Gastrocnemius medialis (tissue), 4 donors: ENCODE results near the gene STK33. TPM values are rescaled to one million over a fixed set of nuclear protein-coding genes. Genes with fewer than 3 reads are reported as not detected.

ENCODE experiments used
- ATAC-seq, 2 donors: fragments of 150-250 bp; one replicate each; pipeline ENCODE4 v1.9.1; 2016
- DNase-seq, 2 donors: peaks; one replicate each; pipeline ENCODE4 v3.0.0-alpha.2; 2019
- H3K27ac ChIP-seq, 4 donors: fragments of 200-600 bp; sonication (generic); 1 replicate in 1 of 4; 2 replicates in 3 of 4; pipeline ENCODE4 v1.5.1; 2016 to 2018; ENCODE audit warnings: mild to moderate bottlenecking in 2 of 4, moderate library complexity in 1 of 4
- H3K27me3 ChIP-seq, 3 donors: fragments of 200-600 bp; sonication (generic) in 2 of 3; 1 replicate in 1 of 3; 2 replicates in 2 of 3; pipeline versions ENCODE4 v1.5.1 to v1.6.0; 2016 to 2019; ENCODE audit warnings: mild to moderate bottlenecking in 1 of 3, moderate library complexity in 1 of 3
- H3K36me3 ChIP-seq, 2 donors: fragments of 200-600 bp; sonication (generic) in 1 of 2; one replicate each; pipeline ENCODE4 v1.5.1; 2017 to 2018
- H3K4me1 ChIP-seq, 2 donors: fragments of 200-600 bp; sonication (generic) in 1 of 2; one replicate each; pipeline ENCODE4 v1.5.1; 2016 to 2017; ENCODE audit warnings: mild to moderate bottlenecking in 2 of 2
- H3K4me3 ChIP-seq, 4 donors: fragments of 200-600 bp; sonication (generic) in 3 of 4; 1 replicate in 1 of 4; 2 replicates in 3 of 4; pipeline ENCODE4 v1.5.1; 2016 to 2019; ENCODE audit warnings: mild to moderate bottlenecking in 2 of 4
- H3K9me3 ChIP-seq, 3 donors: fragments of 200-600 bp; sonication (generic) in 2 of 3; 1 replicate in 1 of 3; 2 replicates in 2 of 3; pipeline ENCODE4 v1.5.1; 2016 to 2019
- CTCF ChIP-seq, 5 experiments: fragments of 450-650 bp in 3 of 5; fragments of 200-600 bp in 2 of 5; sonication (generic) in 2 of 5; IDR thresholded peaks in 4 of 5; conservative IDR thresholded peaks in 1 of 5; 1 replicate in 4 of 5; 2 replicates in 1 of 5; pipeline ENCODE4 v1.5.1; 2016 to 2019; ENCODE audit warnings: antibody characterized with exemption in 5 of 5, mild to moderate bottlenecking in 3 of 5, moderate library complexity in 3 of 5
- POLR2A ChIP-seq, 2 donors: fragments of 450-650 bp; IDR thresholded peaks; one replicate each; pipeline ENCODE4 v1.6.1; 2017; ENCODE audit warnings: antibody characterized with exemption in 2 of 2, mild to moderate bottlenecking in 2 of 2, moderate library complexity in 2 of 2
- in situ Hi-C, 4 donors: fragments of 200-750 bp; cut with MboI; loops; one replicate each; pipeline versions ENCODE4 v1.15.0 to v1.8.0; 2017; ENCODE audit warnings: low sequenced_read_pairs in 4 of 4
- intact Hi-C: fragments of 100-400 bp; cut with DNase I; formaldehyde crosslinking; loops from one replicate; pipeline ENCODE4 v1.15.1; 2023; ENCODE audit warnings: low total_unique reads
- total RNA-seq, 4 donors: library from RNA; depleted of rRNA; stranded (reverse); fragments of >200 nt; gene quantifications; one replicate each; pipeline versions ENCODE4 v1.1.0 to v1.2.3, GENCODE V29; 2016

Gene STK33
- total RNA-seq, 4 donors from 2014 or later = 0.66 to 13.5 (median 2.3) TPM

GRCh38 chr11:8639655-8640054 lies 45.6 kb upstream of the STK33 start:
- DNase-seq = no peak
- no peak for ATAC-seq
- Histone ChIP-seq H3K36me3 (peaks cover 4 to 43% of the 10 kb centered on the region in 2 donors), H3K4me1 (no peaks in the 10 kb centered on the region), H3K9me3 (no peaks in the 10 kb centered on the region), H3K27ac (no peak overlapping the region), H3K27me3 (no peaks in the 10 kb centered on the region), H3K4me3 (no peak overlapping the region)
- in situ Hi-C loops (no loop called here), intact Hi-C loops (no loop called here)
- TF ChIP-seq CTCF (IDR thresholded peaks at IDR 0.05 in 4 of 5, conservative IDR thresholded peaks at IDR 0.05 in 1 of 5) (no peak), POLR2A (IDR thresholded peaks at IDR 0.05) (no peak)

GRCh38 chr11:8638300-8638699 lies 44.3 kb upstream of the STK33 start:
- H3K4me3 ChIP-seq = no peak overlapping the region
- DNase-seq (no peak), ATAC-seq (no peak)
- H3K36me3 ChIP-seq = peaks cover 4 to 39% of the 10 kb centered on the region in 2 donors
- no peaks in the 10 kb centered on the region for H3K4me1 ChIP-seq
- TF ChIP-seq POLR2A (IDR thresholded peaks at IDR 0.05) = no peak
- H3K27ac ChIP-seq = no peak overlapping the region
- in situ Hi-C loops (no loop called here), intact Hi-C loops (no loop called here)
- no peaks in the 10 kb centered on the region for H3K9me3 ChIP-seq
- no peaks in the 10 kb centered on the region for H3K27me3 ChIP-seq

GRCh38 chr11:8636127-8636526 lies 42.1 kb upstream of the STK33 start:
- H3K4me1 ChIP-seq = no peaks in the 10 kb centered on the region
- intact Hi-C loops = no loop called here
- H3K27me3 ChIP-seq = no peaks in the 10 kb centered on the region
- peaks cover 4 to 39% of the 10 kb centered on the region in 2 donors for H3K36me3 ChIP-seq
- H3K27ac ChIP-seq = no peak overlapping the region
- in situ Hi-C loops = no loop called here
- ATAC-seq (no peak), DNase-seq (no peak)
- TF ChIP-seq POLR2A (IDR thresholded peaks at IDR 0.05) = no peak
- TF ChIP-seq CTCF (IDR thresholded peaks at IDR 0.05 in 4 of 5, conservative IDR thresholded peaks at IDR 0.05 in 1 of 5) = no peak
- H3K4me3 ChIP-seq = no peak overlapping the region
- H3K9me3 ChIP-seq = no peaks in the 10 kb centered on the region

GRCh38 chr11:8634498-8634897 lies 40.5 kb upstream of the STK33 start:
- intact Hi-C loops (no loop called here), in situ Hi-C loops (no loop called here)
- Histone ChIP-seq H3K9me3 (no peaks in the 10 kb centered on the region), H3K36me3 (peaks cover 4 to 39% of the 10 kb centered on the region in 2 donors), H3K27ac (no peak overlapping the region), H3K27me3 (no peaks in the 10 kb centered on the region), H3K4me1 (no peaks in the 10 kb centered on the region), H3K4me3 (no peak overlapping the region)
- TF ChIP-seq POLR2A (IDR thresholded peaks at IDR 0.05) = no peak
- TF ChIP-seq CTCF (IDR thresholded peaks at IDR 0.05 in 4 of 5, conservative IDR thresholded peaks at IDR 0.05 in 1 of 5) = no peak
- ATAC-seq = no peak
- DNase-seq = no peak

GRCh38 chr11:8631395-8632118 lies 37.5 kb upstream of the STK33 start:
- H3K9me3 ChIP-seq = no peaks in the 10 kb centered on the region
- intact Hi-C loops = no loop called here
- no peak for DNase-seq
- ATAC-seq = no peak
- in situ Hi-C loops = no loop called here
- no peak overlapping the region for H3K27ac ChIP-seq
- peaks cover under 1 to 14% of the 10 kb centered on the region in 2 donors for H3K36me3 ChIP-seq
- no peak overlapping the region for H3K4me3 ChIP-seq
- TF ChIP-seq CTCF (IDR thresholded peaks at IDR 0.05 in 4 of 5, conservative IDR thresholded peaks at IDR 0.05 in 1 of 5) = no peak
- no peak for TF ChIP-seq POLR2A (IDR thresholded peaks at IDR 0.05)
- H3K4me1 ChIP-seq = no peaks in the 10 kb centered on the region
- H3K27me3 ChIP-seq = no peaks in the 10 kb centered on the region
